Trophoblast cell (in vitro differentiated cells and primary cell): ENCODE measurements around the gene SNTG2.

ENCODE experiments used
- DNase-seq, 2 donors: peaks; one replicate each; pipeline ENCODE4 v3.0.0-alpha.2; 2016
- H2AFZ ChIP-seq: 2 replicates; pipeline ENCODE4 v1.6.1; 2013; ENCODE audit warnings: low read length, moderate library complexity, mild to moderate bottlenecking; ENCODE audit not compliant: insufficient read depth, poor library complexity
- H2AK5ac ChIP-seq: 2 replicates; pipeline ENCODE4 v1.6.1; 2013; ENCODE audit warnings: mild to moderate bottlenecking, low read length
- H2BK120ac ChIP-seq: 2 replicates; pipeline ENCODE4 v1.6.1; 2013; ENCODE audit warnings: low read length, mild to moderate bottlenecking, moderate library complexity; ENCODE audit not compliant: insufficient read depth, poor library complexity
- H2BK12ac ChIP-seq: 2 replicates; pipeline ENCODE4 v1.6.1; 2013; ENCODE audit warnings: mild to moderate bottlenecking, low read length, moderate library complexity
- H2BK5ac ChIP-seq: 2 replicates; pipeline ENCODE4 v1.6.1; 2013; ENCODE audit warnings: low read length, low read depth, moderate library complexity, mild to moderate bottlenecking; ENCODE audit not compliant: poor library complexity
- H3K14ac ChIP-seq: 2 replicates; pipeline ENCODE4 v1.6.1; 2013; ENCODE audit warnings: mild to moderate bottlenecking, low read length
- H3K18ac ChIP-seq: 2 replicates; pipeline ENCODE4 v1.6.1; 2013; ENCODE audit warnings: mild to moderate bottlenecking, low read length
- H3K23ac ChIP-seq: 2 replicates; pipeline ENCODE4 v1.6.1; 2013; ENCODE audit warnings: low read length
- H3K27ac ChIP-seq: 2 replicates; pipeline ENCODE4 v1.5.1; 2013; ENCODE audit warnings: low read depth, mild to moderate bottlenecking, inconsistent platforms, low read length, moderate library complexity
- H3K27me3 ChIP-seq: 2 replicates; pipeline ENCODE4 v1.6.1; 2013; ENCODE audit warnings: inconsistent platforms, mild to moderate bottlenecking, low read length, moderate library complexity; ENCODE audit not compliant: insufficient read depth
- H3K36me3 ChIP-seq, 2 experiments: 1 replicate in 1 of 2; 2 replicates in 1 of 2; pipeline ENCODE4 v1.6.1; 2013; ENCODE audit warnings: low read length in 2 of 2, mild to moderate bottlenecking in 2 of 2, moderate library complexity in 1 of 2; ENCODE audit not compliant: insufficient read depth in 2 of 2, control insufficient read depth in 1 of 2
- H3K4ac ChIP-seq: 2 replicates; pipeline ENCODE4 v1.6.1; 2013; ENCODE audit warnings: low read depth, mild to moderate bottlenecking, low read length, moderate library complexity
- H3K4me1 ChIP-seq, 2 experiments: 1 replicate in 1 of 2; 2 replicates in 1 of 2; pipeline ENCODE4 v1.6.1; 2013; ENCODE audit warnings: low read length in 2 of 2, mild to moderate bottlenecking in 2 of 2, moderate library complexity in 1 of 2; ENCODE audit not compliant: insufficient read depth in 2 of 2, control insufficient read depth in 1 of 2
- H3K4me2 ChIP-seq: 2 replicates; pipeline ENCODE4 v1.6.1; 2013; ENCODE audit warnings: inconsistent platforms, mild to moderate bottlenecking, low read length, moderate library complexity
- H3K4me3 ChIP-seq: 2 replicates; pipeline ENCODE4 v1.5.1; 2013; ENCODE audit warnings: mild to moderate bottlenecking, low read depth, low read length, inconsistent platforms
- H3K79me1 ChIP-seq: one replicate; pipeline ENCODE4 v1.6.1; 2013; ENCODE audit warnings: low read length
- H3K79me2 ChIP-seq: 2 replicates; pipeline ENCODE4 v1.6.1; 2013; ENCODE audit warnings: low read length, mild to moderate bottlenecking; ENCODE audit not compliant: control insufficient read depth, insufficient read depth, poor library complexity
- H3K9ac ChIP-seq: 2 replicates; pipeline ENCODE4 v1.6.1; 2013; ENCODE audit warnings: mild to moderate bottlenecking, low read length
- H3K9me3 ChIP-seq: 2 replicates; pipeline ENCODE4 v1.6.1; 2013; ENCODE audit warnings: low read depth, mild to moderate bottlenecking, control low read depth, inconsistent platforms, low read length; ENCODE audit not compliant: insufficient read depth
- H4K12ac ChIP-seq: 2 replicates; pipeline ENCODE4 v1.6.1; 2013; ENCODE audit warnings: low read depth, mild to moderate bottlenecking, low read length, moderate library complexity
- H4K8ac ChIP-seq: 2 replicates; pipeline ENCODE4 v1.6.1; 2013; ENCODE audit warnings: low read depth, mild to moderate bottlenecking, low read length, moderate library complexity
- H4K91ac ChIP-seq: one replicate; pipeline ENCODE4 v1.6.1; 2013; ENCODE audit warnings: low read depth, mild to moderate bottlenecking, low read length, moderate library complexity
- WGBS: extraction: QIAGEN DNeasy Blood & Tissue Kit; methylation state at CpG from one replicate; pipeline ENCODE4 v1.1.7; 2013; ENCODE audit warnings: missing lambda C conversion rate; ENCODE audit not compliant: insufficient read length, insufficient coverage; ENCODE audit errors: extremely low coverage; 5-methylcytosine and 5-hydroxymethylcytosine counted together

SNTG2 gene

DNA sequence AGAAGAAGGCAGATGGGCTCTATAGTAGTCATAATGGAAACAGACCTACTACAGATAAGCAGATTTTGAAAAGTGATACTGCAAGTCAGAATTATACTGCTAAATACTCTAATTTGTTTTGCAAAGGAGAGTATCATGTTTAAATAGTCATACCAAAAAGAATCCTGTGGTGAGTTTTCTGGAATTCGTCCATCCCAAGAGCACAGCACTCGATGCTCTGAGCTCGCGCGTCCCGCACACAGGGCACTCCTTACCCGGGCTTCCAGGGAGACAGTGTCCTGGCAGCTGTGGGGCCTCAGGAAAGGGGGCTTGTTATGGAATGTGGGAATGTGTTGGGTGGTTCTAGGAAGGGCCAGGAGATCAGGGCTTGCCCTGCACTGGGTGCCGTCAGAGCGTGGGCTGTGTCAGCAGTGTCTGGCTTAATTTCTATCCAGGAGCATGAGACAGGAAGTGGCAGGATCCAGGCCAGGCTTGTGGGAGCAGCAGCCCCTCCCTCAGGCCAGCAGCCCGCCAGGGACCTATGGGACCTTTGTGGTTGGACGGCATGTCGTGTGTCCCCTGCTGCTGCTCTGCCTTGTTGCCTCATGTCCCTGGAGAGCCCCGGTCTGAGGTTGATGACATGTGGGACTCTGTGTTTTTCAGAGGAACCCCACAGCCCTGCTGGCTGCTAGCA lies 269.4 kb downstream of the SNTG2 start:
- H2AFZ ChIP-seq: no peak overlapping the region
- H3K9ac ChIP-seq: no peak overlapping the region
- H4K8ac ChIP-seq: no peak overlapping the region
- H4K12ac ChIP-seq: no peak overlapping the region
- no peak overlapping the region for H3K4me3 ChIP-seq
- no peak for DNase-seq
- H3K4ac ChIP-seq: no peak overlapping the region
- H3K4me2 ChIP-seq: no peak overlapping the region
- H2BK120ac ChIP-seq: no peak overlapping the region
- no peaks in the 10 kb centered on the region for H3K79me2 ChIP-seq
- no peaks in the 10 kb centered on the region for H3K27me3 ChIP-seq
- no peak overlapping the region for H3K27ac ChIP-seq
- no peak overlapping the region for H3K23ac ChIP-seq
- WGBS: no CpG with 5 or more reads among the region's 13 CpGs
- no peak overlapping the region for H4K91ac ChIP-seq
- H3K9me3 ChIP-seq: peaks cover 3% of the 10 kb centered on the region
- no peak overlapping the region for H3K14ac ChIP-seq
- no peak overlapping the region for H3K18ac ChIP-seq
- H3K36me3 ChIP-seq: no peaks in the 10 kb centered on the region
- H2BK12ac ChIP-seq: no peak overlapping the region
- H2AK5ac ChIP-seq: no peak overlapping the region
- no peak overlapping the region for H2BK5ac ChIP-seq
- H3K4me1 ChIP-seq: no peaks in the 10 kb centered on the region
- H3K79me1 ChIP-seq: no peaks in the 10 kb centered on the region

GRCh38 chr2:1222056-1222455 lies 271.4 kb downstream of the SNTG2 start:
- Histone ChIP-seq H3K23ac (no peak overlapping the region), H3K27me3 (no peaks in the 10 kb centered on the region), H3K27ac (no peak overlapping the region), H3K9ac (no peak overlapping the region), H4K91ac (no peak overlapping the region), H3K18ac (no peak overlapping the region), H2BK5ac (no peak overlapping the region), H4K12ac (no peak overlapping the region), H4K8ac (no peak overlapping the region), H2AFZ (no peak overlapping the region), H2BK12ac (no peak overlapping the region), H3K9me3 (peaks cover 3% of the 10 kb centered on the region), H2BK120ac (no peak overlapping the region), H3K79me1 (no peaks in the 10 kb centered on the region), H3K4ac (no peak overlapping the region), H3K79me2 (no peaks in the 10 kb centered on the region), H3K4me3 (no peak overlapping the region), H3K36me3 (no peaks in the 10 kb centered on the region), H3K4me1 (no peaks in the 10 kb centered on the region), H2AK5ac (no peak overlapping the region), H3K14ac (no peak overlapping the region), H3K4me2 (no peak overlapping the region)
- WGBS: no CpG with 5 or more reads among the region's 6 CpGs
- no peak for DNase-seq

DNA sequence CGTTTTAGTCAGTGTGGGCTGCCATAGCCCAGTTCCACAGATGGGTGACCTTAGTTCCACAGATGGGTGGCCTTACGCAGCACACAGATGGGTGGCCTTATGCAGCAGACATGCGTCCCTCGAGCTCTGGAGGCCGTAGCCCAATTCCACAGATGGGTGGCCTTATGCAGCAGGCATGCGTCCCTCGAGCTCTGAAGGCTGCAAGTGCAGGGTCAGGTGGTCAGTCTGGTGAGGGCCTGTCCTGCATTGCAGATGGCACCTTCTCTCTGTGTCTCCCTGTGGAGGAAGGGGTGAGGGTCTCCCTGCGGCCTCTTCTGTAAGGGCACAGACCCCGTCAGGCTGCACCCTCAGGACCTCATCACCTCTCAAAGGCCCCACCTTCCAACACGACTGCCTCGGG lies 273.1 kb downstream of the SNTG2 start:
- Histone ChIP-seq H3K4me1 (no peaks in the 10 kb centered on the region), H4K91ac (no peak overlapping the region), H3K36me3 (no peaks in the 10 kb centered on the region), H3K14ac (no peak overlapping the region), H2BK12ac (no peak overlapping the region), H2BK5ac (no peak overlapping the region), H3K4me3 (no peak overlapping the region), H2BK120ac (no peak overlapping the region), H3K9me3 (peaks cover 5% of the 10 kb centered on the region), H2AK5ac (no peak overlapping the region), H4K8ac (no peak overlapping the region), H3K9ac (no peak overlapping the region), H2AFZ (no peak overlapping the region), H3K23ac (no peak overlapping the region), H3K18ac (no peak overlapping the region), H3K4ac (no peak overlapping the region), H3K27me3 (no peaks in the 10 kb centered on the region), H3K79me2 (no peaks in the 10 kb centered on the region), H3K27ac (no peak overlapping the region), H3K79me1 (no peaks in the 10 kb centered on the region), H4K12ac (no peak overlapping the region), H3K4me2 (no peak overlapping the region)
- no CpG with 5 or more reads among the region's 11 CpGs for WGBS
- DNase-seq: no peak

DNA sequence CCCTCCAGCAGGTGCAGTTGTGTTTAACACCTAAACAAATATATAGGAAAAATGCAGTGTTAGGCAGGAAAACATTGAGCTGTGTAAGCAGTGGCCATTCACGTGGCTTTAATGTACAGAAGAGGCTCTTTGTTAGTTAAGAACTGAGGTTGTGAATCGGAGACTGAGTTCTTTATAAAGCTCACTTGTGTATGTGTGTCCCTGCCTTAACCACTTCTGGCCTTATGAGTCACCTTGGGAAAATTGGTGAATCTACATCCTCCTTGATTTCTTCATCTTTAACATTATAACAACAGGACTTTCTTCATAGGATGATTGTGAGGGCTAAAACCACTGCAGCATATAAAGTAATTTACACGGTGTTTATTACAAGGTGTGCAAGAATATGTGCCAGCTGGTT lies 274.3 kb downstream of the SNTG2 start:
- peaks cover 5% of the 10 kb centered on the region for H3K9me3 ChIP-seq
- H3K27ac ChIP-seq: no peak overlapping the region
- no peaks in the 10 kb centered on the region for H3K79me1 ChIP-seq
- H3K27me3 ChIP-seq: no peaks in the 10 kb centered on the region
- no CpG with 5 or more reads among the region's 3 CpGs for WGBS
- H3K4ac ChIP-seq: no peak overlapping the region
- no peak overlapping the region for H4K12ac ChIP-seq
- no peak overlapping the region for H2AFZ ChIP-seq
- no peak overlapping the region for H3K18ac ChIP-seq
- no peak overlapping the region for H4K91ac ChIP-seq
- H2BK12ac ChIP-seq: no peak overlapping the region
- no peak overlapping the region for H3K9ac ChIP-seq
- no peak overlapping the region for H3K4me2 ChIP-seq
- no peak overlapping the region for H3K4me3 ChIP-seq
- H3K14ac ChIP-seq: no peak overlapping the region
- no peaks in the 10 kb centered on the region for H3K4me1 ChIP-seq
- H2BK5ac ChIP-seq: no peak overlapping the region
- no peak overlapping the region for H3K23ac ChIP-seq
- no peak for DNase-seq
- H2AK5ac ChIP-seq: no peak overlapping the region
- H2BK120ac ChIP-seq: no peak overlapping the region
- H3K36me3 ChIP-seq: no peaks in the 10 kb centered on the region
- no peaks in the 10 kb centered on the region for H3K79me2 ChIP-seq
- no peak overlapping the region for H4K8ac ChIP-seq
